Stimulated activated CD8-positive, alpha-beta memory T cell treated with anti-CD3 and anti-CD28 coated beads, Interleukin-2, amount 100 ng/mL, for 1 hour (primary cell): Measurements from ENCODE around the gene TICRR.

ENCODE experiments used
- DNase-seq, 2 donors: peaks; one replicate each; pipeline ENCODE4 v3.0.0-alpha.2; 2020; ENCODE audit warnings: low read depth in 2 of 2

Gene TICRR

GRCh38 chr15:89628301-89628700 is 53.0 kb downstream of the TICRR start:
- no peak for DNase-seq

- DNase-seq, result no peak
Observed at GRCh38 chr15:89628806-89629715, 53.8 kb downstream of the TICRR start.

- no peak for DNase-seq
Observed at GRCh38 chr15:89629829-89630228, 54.6 kb downstream of the TICRR start.

DNA sequence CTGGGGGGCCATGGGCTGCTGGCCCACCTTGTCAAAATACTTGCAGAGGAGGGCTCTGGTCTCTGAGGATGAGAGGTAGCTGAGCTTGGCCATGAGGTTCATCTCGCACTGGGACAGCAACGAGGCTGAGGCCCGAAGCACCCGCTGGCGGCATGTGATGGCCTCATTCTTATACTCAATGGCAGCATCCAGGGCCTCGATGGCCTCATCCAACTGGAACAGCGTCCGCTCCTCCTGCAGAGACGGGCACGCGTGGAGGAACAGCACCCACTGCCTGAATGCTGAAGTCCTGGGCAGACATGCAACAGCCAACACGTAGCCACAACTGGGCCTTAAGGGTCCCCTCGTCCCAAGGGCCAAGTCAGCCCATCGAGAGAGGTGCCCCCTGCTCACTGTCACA is 55.0 kb downstream of the TICRR start:
- no peak for DNase-seq

DNA sequence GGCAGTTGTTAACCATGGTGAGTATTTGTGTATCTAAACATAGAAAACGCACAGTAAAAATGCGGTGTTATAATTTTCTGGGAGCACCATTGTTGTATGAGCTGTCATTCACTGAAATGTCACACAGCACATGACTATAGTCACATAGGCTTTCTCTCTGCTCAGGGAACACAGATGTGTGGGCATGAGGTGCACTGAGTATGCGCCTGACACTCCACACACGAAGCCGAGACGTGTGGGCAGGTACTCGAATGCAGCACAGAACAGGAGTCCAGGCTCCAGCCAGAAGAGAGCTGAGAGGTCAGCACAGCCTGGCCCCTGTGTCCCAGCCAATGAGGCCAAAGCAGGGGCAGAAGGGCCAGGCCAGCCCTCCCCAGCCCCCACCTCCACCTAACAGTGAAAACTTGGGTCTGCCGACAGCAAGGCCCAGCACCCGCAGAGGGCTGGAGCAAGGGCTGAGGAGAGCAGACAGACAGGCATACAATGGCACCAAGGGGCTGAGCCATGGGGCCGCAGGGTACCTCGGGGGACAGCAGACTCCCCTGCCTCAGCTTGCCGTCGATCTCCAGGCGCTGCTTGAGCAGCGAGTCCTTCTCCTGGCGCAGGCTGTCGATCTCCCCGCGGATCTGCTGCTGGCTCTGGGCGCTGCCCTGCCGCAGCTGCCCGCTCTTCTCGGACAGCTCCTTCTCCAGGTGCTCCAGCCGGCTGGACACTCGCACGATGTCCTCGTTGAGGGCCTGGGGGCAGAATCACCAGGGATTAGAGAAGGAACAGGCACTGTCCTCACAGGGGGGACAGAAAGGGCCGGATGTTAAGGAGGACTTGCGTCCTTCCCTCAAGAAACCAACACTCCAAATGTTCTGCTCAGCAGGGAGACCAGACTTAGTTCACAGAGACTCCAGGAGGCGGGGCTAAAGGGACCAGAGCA is 56.0 kb downstream of the TICRR start:
- DNase-seq, result no peak

DNA sequence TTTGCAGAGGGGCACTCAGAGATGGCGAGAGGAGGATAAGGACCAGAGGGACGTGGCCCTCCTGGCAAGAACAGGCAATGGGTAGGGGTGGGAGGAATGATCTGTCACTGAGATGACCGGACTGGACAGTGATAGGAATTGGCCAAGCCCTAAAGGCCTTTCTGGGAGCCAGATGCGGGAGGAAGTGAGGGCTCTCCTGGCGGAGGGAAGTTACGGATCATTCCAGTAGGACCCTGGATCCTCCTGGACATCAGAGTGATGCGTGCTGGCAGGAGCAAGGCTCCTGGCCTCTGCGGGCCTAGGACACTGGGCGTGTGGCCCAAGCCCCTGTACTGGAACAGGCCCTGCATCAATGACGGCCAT is 56.6 kb downstream of the TICRR start:
- DNase-seq, result no peak

DNA sequence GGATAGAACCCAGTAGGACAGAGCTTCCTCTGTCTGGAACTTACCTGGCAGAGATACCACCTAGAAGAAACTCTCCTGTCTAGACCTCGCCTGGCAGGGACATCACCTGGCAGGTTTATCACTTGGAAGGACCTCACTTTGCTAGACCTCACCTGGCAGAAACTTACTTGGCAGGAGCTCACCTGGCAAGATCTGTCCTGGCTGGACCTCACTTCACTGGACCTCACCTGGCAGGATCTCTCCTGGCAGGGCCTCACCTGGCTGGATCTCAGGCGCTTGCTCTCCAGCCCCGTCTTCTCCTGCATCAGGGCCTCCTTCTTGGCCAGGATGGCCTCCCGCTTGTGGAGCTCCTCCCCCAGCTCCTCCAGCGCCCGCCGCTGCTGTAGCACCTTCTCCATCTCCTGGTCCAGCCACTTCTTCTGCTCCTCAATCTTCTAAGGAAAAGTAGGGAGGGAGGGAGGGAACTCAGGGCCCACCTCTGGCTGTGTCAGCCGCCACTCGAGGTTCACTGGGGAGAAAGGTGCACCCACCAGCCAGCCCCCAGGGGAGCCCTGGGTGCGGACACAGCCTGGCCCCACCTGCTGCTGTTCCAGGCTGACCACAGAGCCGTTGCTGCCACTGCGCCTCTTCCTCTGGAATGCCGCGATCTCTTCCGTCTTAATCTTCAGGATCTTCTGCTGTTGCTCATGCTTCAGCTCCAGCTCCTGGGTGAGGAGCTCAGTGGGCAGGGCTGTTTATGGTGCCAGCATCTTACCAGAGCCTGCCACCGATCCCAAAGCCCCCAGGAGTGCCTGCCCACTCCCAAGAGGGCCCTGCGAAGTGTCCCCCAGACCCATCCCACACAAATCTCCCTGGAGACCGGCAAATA is 57.5 kb downstream of the TICRR start:
- no peak for DNase-seq

DNA sequence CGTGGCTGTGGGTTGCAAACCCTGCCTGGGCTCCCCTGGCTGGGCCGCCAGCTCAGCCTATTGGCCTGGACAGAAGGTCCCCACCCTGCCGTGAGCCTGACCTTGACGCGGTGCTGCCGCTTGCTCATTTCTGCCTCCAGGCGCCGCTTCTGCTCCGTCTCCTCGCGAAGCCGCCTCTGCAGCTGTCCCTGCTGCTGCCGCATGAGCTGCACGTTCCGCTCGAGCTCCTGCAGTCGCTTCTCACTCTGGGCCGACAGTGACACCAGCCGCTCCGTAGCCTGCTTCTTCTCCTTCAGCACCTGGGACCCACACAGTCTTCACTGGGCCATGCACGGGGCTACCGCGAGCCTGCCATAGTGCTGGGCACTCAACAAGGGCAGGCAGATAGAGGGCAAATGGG is 58.3 kb downstream of the TICRR start:
- no peak for DNase-seq

GRCh38 chr15:89640245-89640644 is 65.0 kb downstream of the TICRR start:
- no peak for DNase-seq

DNA sequence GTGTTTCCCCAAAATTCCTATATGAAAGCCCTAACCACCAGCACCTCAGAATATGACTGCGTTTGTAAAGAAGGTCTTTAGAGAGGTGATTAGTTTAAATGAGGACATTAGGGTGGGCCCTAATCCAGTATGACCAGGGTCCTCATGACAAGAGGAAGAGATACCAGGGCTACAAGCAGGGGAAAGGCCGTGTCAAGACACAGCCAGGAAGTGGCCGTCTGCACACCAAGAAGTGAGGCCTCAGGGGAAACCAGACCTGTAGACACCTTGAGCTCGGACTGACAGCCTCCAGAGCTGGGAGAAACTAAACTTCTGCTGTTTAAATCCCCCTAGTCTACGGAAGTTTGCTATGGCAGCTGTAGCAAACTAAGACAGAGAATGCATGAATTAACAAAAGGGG is 65.8 kb downstream of the TICRR start:
- DNase-seq, result no peak

DNA sequence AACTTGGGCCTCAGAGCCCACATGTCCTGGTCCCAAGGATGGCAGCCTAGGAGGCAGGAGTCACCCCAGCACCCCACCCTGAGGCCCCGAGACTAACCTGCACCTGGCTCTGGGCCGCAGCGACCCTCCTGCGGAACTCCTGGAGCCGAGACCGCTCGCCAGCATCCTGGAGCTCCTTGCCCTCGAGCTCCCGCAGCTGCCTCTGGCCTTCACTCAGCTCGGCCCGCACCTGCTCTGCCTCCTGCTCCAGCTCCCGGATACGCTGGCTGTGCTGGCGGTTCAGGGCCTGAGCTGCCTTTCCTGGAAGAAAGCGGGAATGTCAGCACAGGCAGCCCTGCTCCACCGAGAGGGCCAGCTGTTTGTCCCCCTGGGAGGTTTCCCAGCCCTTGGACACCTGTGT is 66.8 kb downstream of the TICRR start:
- no peak for DNase-seq

DNA sequence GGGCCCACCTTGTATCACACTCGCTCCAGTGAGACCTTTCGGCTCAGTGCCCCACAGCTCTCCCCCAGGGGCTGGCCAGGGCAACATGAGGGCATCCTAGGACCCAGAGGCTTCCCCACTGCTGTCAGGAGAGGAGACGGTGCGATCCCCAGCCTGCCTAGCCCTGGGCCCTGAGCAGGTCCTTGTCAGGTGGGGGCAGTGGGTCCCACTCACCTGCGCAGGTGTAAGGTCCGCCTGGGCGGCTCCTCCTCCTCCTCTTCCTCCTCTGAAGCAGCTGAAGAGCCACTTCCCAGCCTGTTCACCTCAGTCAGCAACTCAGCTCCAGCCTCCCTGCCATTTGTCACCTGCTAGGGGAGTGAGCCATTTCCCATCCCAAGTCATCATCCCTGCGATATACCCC is 70.4 kb downstream of the TICRR start:
- DNase-seq, result no peak

DNA sequence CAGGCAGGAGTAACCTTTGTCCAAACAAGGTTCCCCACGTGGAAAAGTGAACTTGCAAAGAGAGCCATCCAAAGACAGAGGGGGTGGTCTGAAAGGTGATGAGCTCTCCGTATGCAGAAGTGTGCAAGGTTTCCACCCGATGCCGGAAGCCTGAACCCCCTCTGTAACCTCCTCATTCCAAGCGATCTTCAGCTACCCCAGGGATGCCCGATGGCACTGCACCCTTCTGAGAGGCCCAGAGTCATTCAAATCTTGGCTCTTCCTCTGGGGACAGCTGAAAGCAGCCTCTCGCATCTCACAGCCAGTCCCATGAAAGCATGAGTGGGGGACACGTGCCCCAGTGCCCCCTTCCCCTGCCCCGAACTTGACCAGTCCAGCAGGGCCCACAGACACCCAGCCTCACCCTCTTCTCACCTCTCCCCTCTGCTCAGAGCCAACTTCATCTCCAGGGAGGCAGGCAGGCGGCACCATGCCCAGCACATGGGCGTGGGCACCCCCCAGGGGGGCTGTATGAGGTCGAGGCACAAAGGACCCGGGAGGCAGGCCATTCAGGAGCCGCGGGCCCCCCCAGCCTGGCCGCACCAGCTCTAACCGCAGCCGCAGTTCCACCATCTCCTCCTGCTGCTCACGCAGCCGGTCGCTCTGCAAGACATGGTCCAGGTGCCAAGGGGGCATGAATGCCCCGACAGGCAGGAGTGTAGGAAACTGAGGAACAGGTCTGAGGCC is 71.3 kb downstream of the TICRR start:
- no peak for DNase-seq

GRCh38 chr15:89647191-89647851 is 72.1 kb downstream of the TICRR start:
- DNase-seq, result peak; percentile 22 to 37

GRCh38 chr15:89648106-89649012 is 73.1 kb downstream of the TICRR start:
- no peak for DNase-seq

DNA sequence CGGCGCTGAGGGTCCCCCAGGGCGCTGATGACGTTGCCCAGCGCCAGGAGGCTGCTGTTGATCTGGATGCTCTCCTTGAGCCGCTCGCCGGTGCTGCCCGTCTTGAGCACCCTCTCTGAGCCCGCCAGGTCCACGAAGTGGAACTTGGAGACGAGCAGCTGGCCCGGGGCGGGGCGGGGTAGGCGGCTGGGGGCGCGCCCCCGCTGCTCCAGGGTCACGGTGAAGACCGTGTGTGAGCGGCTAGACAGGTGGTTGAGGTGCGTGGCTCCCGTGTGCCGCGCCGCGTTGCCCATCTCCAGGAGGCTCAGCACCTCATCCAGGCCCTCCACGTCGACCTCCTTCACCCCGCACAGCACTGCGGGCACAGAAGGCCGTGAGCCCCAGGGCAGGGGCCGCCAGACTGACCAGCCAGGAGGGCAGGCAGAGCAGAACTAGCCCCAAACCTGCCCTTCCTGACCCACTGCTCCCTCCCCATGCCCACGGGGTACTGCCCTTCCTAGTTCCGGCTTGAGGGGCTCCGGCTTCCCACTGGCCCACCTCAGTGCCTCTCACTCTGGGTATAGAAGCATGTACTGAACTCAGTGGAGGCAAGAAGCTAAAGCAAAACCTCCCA is 73.8 kb downstream of the TICRR start:
- DNase-seq, result no peak

- DNase-seq, result no peak
Observed at GRCh38 chr15:89649716-89650115, 74.4 kb downstream of the TICRR start.

GRCh38 chr15:89652131-89652530 is 76.9 kb downstream of the TICRR start:
- DNase-seq, result no peak

DNA sequence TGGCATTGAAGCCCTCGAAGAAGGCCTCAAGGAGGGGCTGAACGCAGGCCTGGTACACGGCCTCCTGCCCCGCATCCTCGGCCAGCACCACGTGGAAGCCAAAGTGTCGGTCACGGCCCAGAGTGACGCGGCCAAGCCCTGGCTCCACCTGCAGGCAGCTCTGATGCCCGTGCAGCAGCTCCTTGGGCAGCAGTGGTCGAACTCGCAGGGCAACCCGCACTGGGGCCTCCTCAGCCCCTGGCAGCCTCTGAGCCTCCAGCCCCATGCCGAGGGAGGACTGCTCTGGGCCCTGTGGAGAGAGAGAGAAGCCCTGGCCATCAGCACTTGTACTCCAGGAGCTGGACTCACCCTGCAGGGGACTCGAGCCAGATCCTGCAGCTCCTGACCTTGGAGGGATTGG is 77.4 kb downstream of the TICRR start:
- no peak for DNase-seq
